HG02943 (cell line): Measurements from ENCODE around the gene DXO.
A peak's percentile ranks its signal among the peaks of the same experiment; 100 is the strongest.
"Not testable (repeated sequence)": the region's sequence is repeated elsewhere in the genome, so short reads cannot be mapped to it uniquely, and the experiment has no call there.

Experiments
- ATAC-seq: cut with Tn5 transposase; IDR thresholded peaks from one replicate; pipeline ENCODE4 v1.9.1; 2021; ENCODE audit warnings: mild to moderate bottlenecking, low read depth, moderate library complexity; ENCODE audit not compliant: unreplicated experiment

Gene DXO

DNA sequence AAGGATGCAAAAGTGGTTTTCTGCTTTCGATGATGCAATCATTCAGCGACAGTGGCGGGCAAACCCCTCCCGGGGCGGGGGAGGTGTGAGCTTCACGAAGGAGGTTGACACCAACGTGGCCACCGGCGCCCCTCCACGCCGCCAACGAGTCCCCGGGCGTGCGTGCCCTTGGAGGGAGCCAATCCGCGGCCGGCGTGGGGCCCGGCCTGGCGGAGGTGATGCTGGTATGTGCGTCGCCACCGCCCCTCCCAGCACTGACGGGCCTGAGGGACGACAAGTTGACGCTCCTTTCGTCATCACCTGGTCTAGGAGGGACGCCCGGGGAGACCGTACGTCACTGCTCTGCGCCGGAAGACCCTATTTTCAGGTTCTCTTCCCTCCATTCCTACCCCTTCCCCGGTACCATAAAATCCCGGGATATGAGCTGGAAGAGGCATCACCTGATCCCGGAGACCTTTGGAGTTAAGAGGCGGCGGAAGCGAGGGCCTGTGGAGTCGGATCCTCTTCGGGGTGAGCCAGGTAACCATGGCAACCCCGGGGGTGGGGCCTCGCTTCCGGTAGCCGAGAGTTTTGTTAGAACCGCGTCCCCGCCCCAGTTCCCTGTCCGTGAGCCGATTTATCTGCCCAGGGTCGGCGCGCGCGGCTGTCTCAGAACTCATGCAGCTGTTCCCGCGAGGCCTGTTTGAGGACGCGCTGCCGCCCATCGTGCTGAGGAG is at the start of gene DXO:
DXO (minus strand) TSS at position 146 of the 716 bp plus-strand sequence. CDS start 463 bp downstream, outside the sequence.
- peak; percentile 79 for ATAC-seq

GRCh38 chr6:32014547-32014946 is 42.6 kb upstream of the DXO start, which contains the start of gene C4B:
C4B (plus strand) TSS chr6:32014795; CDS start chr6:32014846, 51 bp downstream.
- ATAC-seq = not testable (repeated sequence)

- not testable (repeated sequence) for ATAC-seq
These were observed 41.8 kb upstream of the DXO start for GRCh38 chr6:32013738-32014137.

DNA sequence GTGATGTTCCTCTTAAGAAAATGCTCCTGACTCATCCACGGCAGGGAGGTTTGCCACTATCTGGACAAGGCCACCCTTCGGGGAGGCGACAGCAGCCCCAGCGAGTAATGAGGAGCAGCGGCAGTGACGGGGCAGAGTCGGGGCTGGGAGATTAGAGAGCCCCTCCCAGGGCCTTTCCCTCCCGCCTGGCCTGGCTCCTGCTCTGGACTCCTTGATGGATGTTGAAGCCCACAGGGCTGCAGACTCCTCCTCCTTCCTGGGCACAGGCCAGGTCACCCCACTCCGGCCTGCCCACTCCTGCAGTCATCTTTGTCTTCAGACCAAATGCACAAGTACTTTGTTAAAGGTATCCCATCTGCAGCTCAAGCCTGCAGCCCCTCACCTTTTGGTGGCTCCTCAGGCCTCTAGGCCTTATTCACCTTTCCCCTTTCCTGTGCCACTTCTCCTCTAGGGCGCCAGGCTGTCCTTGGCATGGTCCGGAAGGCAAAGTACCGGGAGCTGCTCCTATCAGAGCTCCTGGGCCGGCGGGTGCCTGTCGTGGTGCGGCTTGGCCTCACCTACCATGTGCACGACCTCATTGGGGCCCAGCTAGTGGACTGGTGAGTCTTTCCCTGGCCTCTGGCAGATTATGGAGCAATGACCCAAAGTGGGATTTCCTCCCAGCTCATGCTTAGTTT is 41.1 kb upstream of the DXO start:
- not testable (repeated sequence) for ATAC-seq

DNA sequence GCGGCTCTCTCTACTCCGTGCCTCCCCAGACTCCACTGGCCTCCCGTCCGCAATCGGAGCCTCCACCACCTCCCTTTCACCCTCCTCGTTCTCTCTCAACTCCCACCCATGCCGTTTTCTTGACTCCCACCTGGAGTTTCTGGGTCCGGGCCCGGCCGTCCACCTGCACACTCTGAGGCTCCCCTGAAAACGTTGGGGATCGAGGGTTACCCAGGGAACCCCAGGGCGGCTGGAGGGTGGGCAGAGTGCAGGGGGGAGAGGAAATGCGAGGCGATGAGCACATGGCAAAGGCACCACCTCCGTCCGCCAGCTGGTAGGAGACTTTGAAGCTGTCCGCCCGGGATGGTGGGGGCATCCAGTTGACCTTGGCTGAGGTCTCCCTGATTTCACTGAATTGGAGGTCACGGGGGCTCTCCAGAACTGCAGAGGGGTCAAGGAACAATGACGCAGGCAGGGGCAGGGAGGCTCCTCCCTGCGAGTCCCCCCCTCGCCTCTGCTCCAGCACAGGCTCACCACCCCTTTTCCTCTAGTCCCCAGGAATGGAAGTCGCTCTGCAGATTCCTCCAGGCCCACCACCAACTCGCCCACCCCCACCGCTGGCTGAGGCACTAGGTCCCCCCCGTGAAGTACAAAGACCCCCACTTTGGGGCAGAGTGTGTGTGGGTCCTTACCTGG is 39.1 kb upstream of the DXO start:
- not testable (repeated sequence) for ATAC-seq

GRCh38 chr6:32009537-32009936 is 37.6 kb upstream of the DXO start:
- not testable (repeated sequence) for ATAC-seq

DNA sequence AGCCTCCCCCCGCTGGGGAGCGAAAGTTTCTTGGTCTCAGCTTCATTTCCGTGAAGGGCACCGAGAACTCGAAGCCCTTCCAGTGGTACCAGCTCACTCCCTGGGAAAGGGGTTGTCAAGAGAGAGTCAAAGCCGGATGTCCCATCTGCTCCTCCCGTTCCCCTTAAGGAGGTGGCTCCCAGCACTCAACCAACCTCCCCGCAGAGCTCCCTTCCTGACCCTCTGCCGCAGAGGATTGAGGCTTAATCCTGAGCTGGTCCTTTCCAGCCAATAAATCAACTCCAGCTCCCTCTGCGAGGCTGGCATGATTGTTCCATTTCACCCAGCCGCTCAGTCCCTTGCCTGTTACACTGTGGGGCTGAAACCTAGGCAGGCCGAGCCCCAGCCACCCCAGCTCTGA is 36.7 kb upstream of the DXO start:
- not testable (repeated sequence) for ATAC-seq

GRCh38 chr6:32008037-32008436 is 36.1 kb upstream of the DXO start:
- not testable (repeated sequence) for ATAC-seq

GRCh38 chr6:32007086-32007485 is 35.1 kb upstream of the DXO start:
- ATAC-seq = not testable (repeated sequence)

GRCh38 chr6:32005991-32006529 is 34.1 kb upstream of the DXO start:
- not testable (repeated sequence) for ATAC-seq

- not testable (repeated sequence) for ATAC-seq
These were observed 33.6 kb upstream of the DXO start for GRCh38 chr6:32005538-32005880.

DNA sequence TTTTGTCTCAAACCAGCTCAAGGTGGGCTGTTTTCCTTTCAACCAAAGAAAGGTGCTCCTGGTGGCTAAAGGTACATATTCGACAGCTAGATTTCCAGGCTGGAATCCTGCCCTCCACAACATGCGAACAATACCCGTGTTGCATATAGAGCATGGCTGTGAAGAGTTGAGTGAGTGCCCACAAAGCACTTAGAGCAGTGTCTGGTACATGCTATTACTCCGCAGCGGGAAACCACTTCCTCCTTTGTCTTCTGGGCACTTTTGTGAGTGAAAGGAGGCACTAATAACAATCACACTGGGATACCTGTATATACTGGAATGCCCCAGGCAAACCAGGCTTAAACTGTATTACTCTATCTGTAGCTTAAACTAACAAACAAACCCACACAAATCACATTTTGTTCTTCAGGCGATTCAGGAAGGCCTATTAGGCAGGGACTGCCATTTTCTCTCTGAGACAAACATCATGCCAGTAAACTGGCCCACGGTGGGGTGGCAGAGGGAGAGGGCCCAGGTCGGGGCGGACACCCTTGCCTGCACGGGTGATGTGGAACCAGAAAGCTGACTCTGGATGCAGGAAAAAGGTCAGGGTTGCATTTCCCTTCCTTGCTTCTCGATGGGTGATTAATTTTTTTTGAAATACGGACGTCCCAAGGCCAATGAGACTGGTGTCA is 33.1 kb upstream of the DXO start:
- not testable (repeated sequence) for ATAC-seq

- not testable (repeated sequence) for ATAC-seq
These were observed 32.5 kb upstream of the DXO start for GRCh38 chr6:32004393-32004792.

GRCh38 chr6:32003301-32003700 is 31.4 kb upstream of the DXO start:
- ATAC-seq = not testable (repeated sequence)

GRCh38 chr6:32002546-32003268 is 30.8 kb upstream of the DXO start:
- ATAC-seq = not testable (repeated sequence)

DNA sequence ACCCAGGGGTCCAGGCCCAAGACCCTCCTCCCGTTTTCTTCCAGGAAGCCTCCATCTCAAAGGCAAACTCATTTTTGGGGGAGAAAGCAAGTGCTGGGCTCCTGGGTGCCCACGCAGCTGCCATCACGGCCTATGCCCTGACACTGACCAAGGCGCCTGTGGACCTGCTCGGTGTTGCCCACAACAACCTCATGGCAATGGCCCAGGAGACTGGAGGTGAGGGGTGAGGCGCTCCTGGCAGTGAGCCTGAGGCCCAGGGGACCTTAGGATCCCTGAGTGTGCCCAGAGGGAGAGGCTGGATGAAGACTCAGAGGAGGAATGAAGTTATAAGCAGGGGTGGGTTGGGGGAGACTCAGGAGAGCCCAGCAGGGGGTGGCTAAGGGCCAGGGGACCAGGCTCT is 24.4 kb upstream of the DXO start:
- not testable (repeated sequence) for ATAC-seq

- not testable (repeated sequence) for ATAC-seq
These were observed 22.5 kb upstream of the DXO start for GRCh38 chr6:31994421-31994820.

GRCh38 chr6:31989363-31989762 is 17.4 kb upstream of the DXO start:
- not testable (repeated sequence) for ATAC-seq

- ATAC-seq = not testable (repeated sequence)
These were observed 9.8 kb upstream of the DXO start, which contains the start of gene C4A for GRCh38 chr6:31981744-31982143. C4A (plus strand) TSS chr6:31982057; CDS start chr6:31982108, 51 bp downstream.

- not testable (repeated sequence) for ATAC-seq
These were observed 9.1 kb upstream of the DXO start for GRCh38 chr6:31980998-31981397.
